Cerebellar cortex (tissue), 1 donor: ENCODE measurements around the gene SAE1.
"Not testable (repeated sequence)": the region's sequence is repeated elsewhere in the genome, so short reads cannot be mapped to it uniquely, and the experiment has no call there.

ENCODE experiments used
- DNase-seq: peaks from one replicate; pipeline ENCODE4 v3.0.0-alpha.2; 2015; ENCODE audit warnings: low spot score

The SAE1 gene

GRCh38 chr19:47130120-47130588, 481 bp upstream of the SAE1 start:
- no peak for DNase-seq

DNA sequence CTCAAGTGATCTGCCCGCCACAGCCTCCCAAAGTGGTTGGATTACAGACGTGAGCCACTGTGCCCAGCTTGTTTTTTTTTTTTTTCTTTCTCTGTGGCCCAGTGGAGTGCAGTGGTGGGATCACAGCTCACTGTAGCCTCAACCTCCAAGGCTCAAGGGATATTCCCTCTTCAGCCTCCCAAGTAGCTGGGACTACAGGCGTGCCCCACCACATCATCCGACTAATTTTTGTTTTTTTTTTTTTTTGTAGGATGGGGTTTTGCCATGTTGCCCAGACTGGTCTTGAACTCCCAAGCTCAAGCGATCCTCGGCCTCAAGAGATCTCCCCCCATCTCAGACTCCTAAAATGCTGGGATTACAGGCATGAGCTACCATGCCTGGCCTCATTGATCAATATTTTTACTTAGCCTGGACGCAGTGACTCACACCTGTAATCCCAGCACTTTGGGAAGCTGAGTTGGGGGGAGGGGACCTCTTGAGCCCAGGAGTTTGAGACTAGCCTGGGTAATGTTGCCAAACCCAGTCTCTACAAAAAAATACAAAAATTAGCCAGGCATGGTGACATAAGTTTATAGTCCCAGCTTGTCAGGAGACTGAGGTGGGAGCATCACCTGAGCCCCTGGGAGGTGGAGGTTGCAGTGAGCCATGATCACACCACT, 1.7 kb downstream of the SAE1 start:
- DNase-seq = no peak

GRCh38 chr19:47133021-47133471, 2.4 kb downstream of the SAE1 start:
- no peak for DNase-seq

DNA sequence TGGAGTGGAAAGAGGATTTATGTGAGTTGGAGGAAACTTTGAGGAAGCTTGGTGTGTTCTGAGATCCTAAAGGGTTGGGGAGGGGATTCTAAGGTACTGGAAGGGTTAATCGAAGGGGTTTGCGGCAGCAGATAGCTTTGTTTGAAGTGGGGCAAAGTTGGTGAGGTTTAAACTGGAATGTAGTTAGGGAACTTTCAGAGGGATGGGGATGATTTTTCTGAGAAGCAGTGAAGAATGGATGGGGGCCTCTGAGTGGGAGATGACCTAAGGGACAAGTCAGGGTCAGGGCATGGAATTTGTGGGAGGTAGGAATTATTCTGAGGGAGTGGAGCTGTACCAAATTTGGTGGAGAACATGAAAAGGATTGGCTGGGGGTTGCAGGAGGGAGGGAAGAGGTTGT, 3.9 kb downstream of the SAE1 start:
- DNase-seq = no peak

GRCh38 chr19:47135156-47135555, 4.5 kb downstream of the SAE1 start:
- DNase-seq = no peak

DNA sequence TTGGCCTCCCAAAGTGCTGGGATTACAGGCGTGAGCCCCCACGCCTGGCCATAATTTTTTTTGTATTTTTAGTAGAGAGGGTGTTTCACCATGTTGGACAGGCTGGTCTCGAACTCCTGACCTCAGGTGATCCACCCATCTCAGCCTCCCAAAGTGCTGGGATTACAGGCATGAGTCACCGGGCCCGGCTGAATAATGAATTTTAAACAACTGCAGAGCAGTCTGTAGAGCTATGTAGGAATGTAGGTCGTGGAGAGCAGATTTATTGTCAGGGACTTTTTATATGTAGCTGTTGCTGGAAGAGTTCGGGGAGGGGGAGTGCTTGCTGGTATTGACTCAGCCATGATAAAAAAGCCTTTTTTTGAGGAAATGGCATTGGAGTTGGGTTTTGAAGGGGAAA, 10.6 kb downstream of the SAE1 start:
- DNase-seq = not testable (repeated sequence)

DNA sequence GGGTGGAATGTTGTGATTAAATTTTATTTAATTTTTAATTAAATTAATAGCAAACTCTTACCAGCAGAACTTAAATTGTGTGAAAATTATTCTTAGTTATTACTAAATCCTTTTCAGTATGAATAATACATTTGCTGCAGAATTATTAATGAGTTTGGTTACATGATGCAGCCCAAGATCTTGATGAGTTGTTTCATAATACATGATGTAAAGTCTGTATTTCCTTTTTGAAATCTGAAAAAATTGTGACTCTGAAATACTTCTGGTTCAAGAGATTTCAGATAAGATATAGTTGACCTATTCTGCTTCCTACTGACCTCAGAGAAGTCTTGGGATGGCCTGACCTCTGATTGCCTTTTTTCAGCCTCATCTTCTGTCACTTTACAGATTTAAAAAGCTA, 11.1 kb downstream of the SAE1 start:
- DNase-seq = no peak

DNA sequence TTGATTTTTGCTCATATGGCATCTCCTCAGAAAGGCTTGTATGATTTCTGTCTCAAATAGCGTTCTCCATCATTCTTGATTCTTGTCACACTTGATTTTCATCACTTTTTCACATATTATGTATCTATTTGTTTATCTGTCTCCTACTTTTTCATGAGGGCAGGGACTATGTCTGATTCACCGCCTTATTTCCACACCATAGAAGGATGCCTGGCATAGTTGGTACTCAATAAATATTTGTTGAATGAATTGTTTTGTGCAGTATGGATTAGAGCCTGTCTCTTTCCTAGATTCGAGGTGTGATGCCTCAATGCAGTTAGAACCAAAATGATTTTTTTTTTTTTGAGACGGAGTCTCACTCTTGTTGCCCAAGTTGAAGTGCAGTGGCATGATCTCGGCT, 12.1 kb downstream of the SAE1 start:
- no peak for DNase-seq

DNA sequence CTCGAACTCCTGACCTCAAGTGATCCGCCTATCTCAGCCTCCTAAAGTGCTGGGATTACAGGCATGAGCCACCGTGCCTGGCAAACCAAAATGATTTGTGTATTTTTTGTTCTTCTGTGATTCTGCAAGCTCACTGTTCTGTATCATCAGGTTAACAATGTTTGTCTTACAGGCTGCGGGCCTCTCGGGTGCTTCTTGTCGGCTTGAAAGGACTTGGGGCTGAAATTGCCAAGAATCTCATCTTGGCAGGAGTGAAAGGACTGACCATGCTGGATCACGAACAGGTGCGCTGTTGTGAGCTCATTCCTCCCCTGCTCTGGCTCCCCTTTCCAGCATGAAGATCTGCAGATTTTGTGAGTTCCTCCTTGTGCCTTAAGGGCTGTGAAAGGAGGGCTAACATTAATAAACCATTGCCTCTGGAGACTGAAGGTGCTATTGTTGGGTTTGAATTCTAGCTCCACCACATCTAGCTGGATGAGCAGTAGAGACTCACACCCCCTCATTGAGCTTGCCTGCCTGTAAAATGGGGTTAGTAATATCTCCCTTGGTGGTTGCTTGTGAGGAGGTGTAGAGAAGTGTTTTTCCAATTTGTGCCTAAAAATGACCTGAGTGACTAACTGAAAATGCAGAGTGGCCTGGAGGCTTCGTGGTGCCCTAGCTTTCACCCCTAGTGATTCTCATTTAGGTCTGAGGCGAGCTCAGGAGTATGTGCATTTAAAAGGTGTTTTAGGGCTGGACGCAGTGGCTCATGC, 12.9 kb downstream of the SAE1 start:
- DNase-seq = no peak

GRCh38 chr19:47144630-47145029, 14.0 kb downstream of the SAE1 start:
- DNase-seq = no peak

GRCh38 chr19:47145639-47146486, 15.2 kb downstream of the SAE1 start:
- no peak for DNase-seq

DNA sequence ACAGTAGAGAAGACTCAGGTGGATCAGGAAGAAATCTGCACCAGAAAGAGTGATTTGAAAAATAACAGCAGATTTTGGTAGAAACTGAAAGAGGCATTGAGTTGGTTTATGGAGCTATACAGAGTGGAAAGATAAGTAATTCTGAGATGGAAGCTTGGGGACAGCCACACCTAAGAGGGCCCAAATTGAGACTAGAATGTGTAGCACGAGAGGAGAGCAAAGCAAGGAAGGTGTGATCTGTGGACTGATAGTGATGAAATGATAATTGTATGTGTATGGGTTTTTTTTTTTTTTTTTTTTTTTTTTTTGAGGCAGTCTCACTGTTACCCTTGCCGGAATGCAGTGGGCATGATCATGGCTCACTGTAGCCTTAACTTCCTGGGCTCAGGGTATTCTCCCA, 16.3 kb downstream of the SAE1 start:
- no peak for DNase-seq

- no peak for DNase-seq
These were observed 21.0 kb downstream of the SAE1 start for GRCh38 chr19:47151627-47152026.

DNA sequence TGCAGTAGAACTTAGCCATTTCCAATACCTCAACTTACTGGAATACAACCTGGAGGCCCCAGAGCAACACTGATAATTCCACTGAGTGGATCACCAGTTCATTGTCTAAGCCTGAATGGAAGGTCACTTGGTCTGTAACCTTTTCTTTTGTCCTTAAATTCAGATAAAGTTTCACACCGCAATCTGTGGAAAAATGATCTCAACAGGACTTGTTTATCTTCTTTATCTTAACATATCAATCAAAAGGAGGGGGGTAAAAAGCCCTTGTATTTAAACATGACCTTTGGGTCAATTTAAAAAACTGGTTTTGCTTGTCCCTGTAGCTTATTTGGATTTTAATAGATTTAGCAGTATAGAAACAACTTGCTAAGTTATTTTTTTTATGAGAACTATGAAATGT, 21.6 kb downstream of the SAE1 start:
- DNase-seq = no peak

DNA sequence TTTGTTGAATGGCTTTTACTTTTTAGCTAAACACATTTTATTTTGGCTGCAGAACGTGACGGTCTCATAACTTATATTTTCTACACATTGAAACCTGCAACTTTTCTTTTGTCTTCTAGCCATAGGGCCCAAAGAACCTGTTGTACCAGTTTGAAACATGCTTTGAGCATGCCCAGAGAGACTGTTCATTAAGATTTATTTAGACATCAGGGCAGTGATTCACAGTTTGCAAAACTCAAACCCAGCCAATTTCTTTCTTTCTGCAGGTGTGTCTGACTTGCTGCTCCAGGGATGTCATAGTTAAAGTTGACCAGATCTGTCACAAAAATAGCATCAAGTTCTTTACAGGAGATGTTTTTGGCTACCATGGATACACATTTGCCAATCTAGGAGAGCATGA, 22.0 kb downstream of the SAE1 start:
- DNase-seq = no peak

- no peak for DNase-seq
These were observed 22.6 kb downstream of the SAE1 start for GRCh38 chr19:47153266-47153665.

DNA sequence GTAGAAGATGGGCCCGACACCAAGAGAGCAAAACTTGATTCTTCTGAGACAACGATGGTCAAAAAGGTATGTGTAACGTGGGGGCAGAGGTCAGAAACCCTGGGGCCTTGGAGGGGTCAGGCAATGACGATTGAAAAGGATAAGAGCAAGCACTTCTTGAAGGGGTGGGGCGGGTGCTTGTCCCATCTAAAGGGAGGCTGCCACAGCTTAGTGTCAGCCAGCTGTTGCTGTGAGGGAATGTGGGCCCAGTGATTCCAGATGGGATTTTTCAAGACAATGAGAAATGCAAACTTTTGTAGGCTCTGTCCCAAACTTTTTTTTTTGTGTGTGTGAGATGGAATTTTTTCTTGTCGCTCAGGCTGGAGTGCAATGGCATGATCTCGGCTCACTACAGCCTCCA, 24.5 kb downstream of the SAE1 start:
- DNase-seq = no peak

GRCh38 chr19:47156861-47157430, 26.3 kb downstream of the SAE1 start:
- DNase-seq = no peak

- peak; percentile 29 for DNase-seq
These were observed 27.0 kb downstream of the SAE1 start for GRCh38 chr19:47157431-47158321.

DNA sequence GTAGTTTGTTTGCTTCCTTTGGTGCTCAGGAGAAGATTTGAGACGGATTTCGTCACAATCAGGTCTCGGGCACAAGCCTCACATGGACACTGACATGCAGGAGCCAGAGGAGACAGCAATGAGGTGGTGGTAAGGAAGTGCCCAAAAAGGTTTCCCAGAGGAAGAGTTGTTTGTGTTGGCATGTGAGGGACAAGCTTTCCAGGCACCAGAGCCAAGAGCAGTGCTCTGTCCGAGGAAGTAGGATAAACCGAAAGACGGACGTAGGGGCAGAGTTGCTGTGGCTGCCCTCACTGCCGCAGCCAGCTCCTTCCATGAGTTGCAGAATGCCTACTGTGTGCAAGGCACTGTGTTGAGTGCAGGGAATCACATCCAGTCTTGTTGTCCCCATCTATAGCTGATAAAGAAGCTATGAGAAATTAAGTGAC, 27.7 kb downstream of the SAE1 start:
- no peak for DNase-seq

DNA sequence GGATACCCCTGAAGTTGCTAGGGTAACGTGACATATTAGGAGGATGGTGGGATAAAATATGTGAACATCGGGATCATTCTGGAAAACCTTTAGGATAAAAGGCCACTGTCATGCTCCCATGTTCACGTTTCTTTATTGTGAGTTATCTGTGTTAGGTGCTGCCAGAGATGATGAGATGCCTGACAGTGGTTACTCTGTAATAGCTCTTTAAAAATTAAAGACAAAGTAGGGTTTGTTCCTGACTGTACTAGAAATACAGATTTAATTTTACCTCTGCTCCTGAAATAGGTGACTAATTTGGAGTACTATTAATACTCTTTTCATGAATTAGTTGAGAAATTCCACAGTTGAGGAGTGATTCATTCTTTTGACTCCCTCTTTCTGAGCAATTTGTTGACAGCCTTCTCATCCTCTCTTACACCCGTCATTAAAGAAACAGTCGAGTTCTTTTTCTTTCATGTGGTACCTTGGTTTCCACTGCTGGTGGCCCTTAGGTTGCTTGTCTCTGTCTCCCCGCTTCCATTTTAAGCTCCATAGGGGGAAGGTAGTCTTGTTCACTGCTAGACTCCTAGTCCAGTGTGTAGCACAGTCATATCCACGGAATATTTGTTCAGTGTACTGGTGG, 28.4 kb downstream of the SAE1 start:
- no peak for DNase-seq
